ENCODE measurements around the gene MTF2. TPM values are rescaled to one million over a fixed set of nuclear protein-coding genes. Genes with fewer than 3 reads are reported as not detected.

MTF2 gene
- polyA plus RNA-seq, 1 experiment, result 11.6 TPM

- ChIA-PET POLR2A (no interaction called here), CTCF (no interaction called here)
- no peak for DNase-seq (ENCODE audit: low read depth)
- TF ChIP-seq CTCF (IDR thresholded peaks at IDR 0.05; ENCODE audit: insufficient read depth, low read depth, low read length), result no peak
- 0 out of 2 replicates have a peak, but pooled peaks cover 2% of the 10 kb centered on the region for H3K36me3 ChIP-seq (ENCODE audit: control insufficient read depth, insufficient read depth, low read length)
- no peak overlapping the region for H3K4me3 ChIP-seq (ENCODE audit: low read depth, low read length)
- H3K27me3 ChIP-seq (ENCODE audit: control insufficient read depth, insufficient read depth, low read length), result no peaks in the 10 kb centered on the region
Observed at GRCh38 chr1:93120614-93121013, 41.5 kb downstream of the MTF2 start.

GRCh38 chr1:93123201-93123783, 44.2 kb downstream of the MTF2 start:
- no peak for DNase-seq (ENCODE audit: low read depth)
- CTCF ChIA-PET, result no interaction called here
- 0 out of 2 replicates have a peak, but pooled peaks cover 2% of the 10 kb centered on the region for H3K36me3 ChIP-seq (ENCODE audit: control insufficient read depth, insufficient read depth, low read length)
- no peak for TF ChIP-seq CTCF (IDR thresholded peaks at IDR 0.05; ENCODE audit: insufficient read depth, low read depth, low read length)
- POLR2A ChIA-PET, result no interaction called here
- no peak overlapping the region for H3K4me3 ChIP-seq (ENCODE audit: low read depth, low read length)
- H3K27me3 ChIP-seq (ENCODE audit: control insufficient read depth, insufficient read depth, low read length), result no peaks in the 10 kb centered on the region

GRCh38 chr1:93124556-93125355, 45.7 kb downstream of the MTF2 start:
- no peak overlapping the region for H3K4me3 ChIP-seq (ENCODE audit: low read depth, low read length)
- 0 out of 2 replicates have a peak, but pooled peaks cover 2% of the 10 kb centered on the region for H3K36me3 ChIP-seq (ENCODE audit: control insufficient read depth, insufficient read depth, low read length)
- ChIA-PET POLR2A (no interaction called here), CTCF (no interaction called here)
- TF ChIP-seq CTCF (IDR thresholded peaks at IDR 0.05; ENCODE audit: insufficient read depth, low read depth, low read length), result no peak
- H3K27me3 ChIP-seq (ENCODE audit: control insufficient read depth, insufficient read depth, low read length), result no peaks in the 10 kb centered on the region
- no peak for DNase-seq (ENCODE audit: low read depth)

GRCh38 chr1:93129507-93130099, 50.5 kb downstream of the MTF2 start:
- no peak for TF ChIP-seq CTCF (IDR thresholded peaks at IDR 0.05; ENCODE audit: insufficient read depth, low read depth, low read length)
- Histone ChIP-seq H3K4me3 (ENCODE audit: low read depth, low read length) (no peak overlapping the region), H3K27me3 (ENCODE audit: control insufficient read depth, insufficient read depth, low read length) (no peaks in the 10 kb centered on the region), H3K36me3 (ENCODE audit: control insufficient read depth, insufficient read depth, low read length) (no peaks in the 10 kb centered on the region)
- POLR2A ChIA-PET, result no interaction called here
- no peak for DNase-seq (ENCODE audit: low read depth)
- CTCF ChIA-PET, result no interaction called here

GRCh38 chr1:93132638-93133037, 53.6 kb downstream of the MTF2 start:
- TF ChIP-seq CTCF (IDR thresholded peaks at IDR 0.05; ENCODE audit: insufficient read depth, low read depth, low read length), result no peak
- POLR2A ChIA-PET, result no interaction called here
- Histone ChIP-seq H3K27me3 (ENCODE audit: control insufficient read depth, insufficient read depth, low read length) (no peaks in the 10 kb centered on the region), H3K36me3 (ENCODE audit: control insufficient read depth, insufficient read depth, low read length) (0 out of 2 replicates have a peak, but pooled peaks cover 1% of the 10 kb centered on the region), H3K4me3 (ENCODE audit: low read depth, low read length) (no peak overlapping the region)
- DNase-seq (ENCODE audit: low read depth), result no peak
- CTCF ChIA-PET, result interaction anchor here (1.2 kb wide), 1 partner anchor 8 kb away, joined by 4 read pairs; no protein-coding TSS in a partner anchor

Data from BJ (cell line).